GM23338 (cell line): ENCODE results near the gene ETNK1. TPM values are rescaled to one million over a fixed set of nuclear protein-coding genes. Genes with fewer than 3 reads are reported as not detected.
"Not testable (repeated sequence)": the region's sequence is repeated elsewhere in the genome, so short reads cannot be mapped to it uniquely, and the experiment has no call there.

Experiments used
- ATAC-seq: fragments of 200-7000 bp; cut with Tn5 transposase; 3 replicates; pipeline ENCODE4 v1.9.1; 2020
- DNase-seq: peaks from one replicate; pipeline ENCODE4 v3.0.0-alpha.2; 2015; ENCODE audit warnings: low spot score
- H2AFZ ChIP-seq: fragments of 200-600 bp; sonication (generic); 2 replicates; pipeline ENCODE4 v1.8.0; 2016; ENCODE audit warnings: antibody characterized with exemption, mild to moderate bottlenecking, moderate library complexity
- H3F3A ChIP-seq: fragments of 200-600 bp; sonication (generic); replicated peaks from 2 replicates; pipeline ENCODE4 v1.8.0; 2017; ENCODE audit warnings: antibody characterized with exemption, mixed run types, low read depth
- H3K27ac ChIP-seq: fragments of 200-600 bp; sonication (generic); 2 replicates; pipeline ENCODE4 v1.6.1; 2016; ENCODE audit warnings: low read depth
- H3K27me3 ChIP-seq: fragments of 200-600 bp; sonication (generic); 2 replicates; pipeline ENCODE4 v1.8.0; 2016; ENCODE audit warnings: mild to moderate bottlenecking, mixed run types, moderate library complexity; ENCODE audit not compliant: insufficient read depth
- H3K36me3 ChIP-seq: fragments of 200-600 bp; sonication (generic); 2 replicates; pipeline ENCODE4 v1.8.0; 2016; ENCODE audit warnings: mild to moderate bottlenecking; ENCODE audit not compliant: insufficient read depth
- H3K4me1 ChIP-seq: fragments of 200-600 bp; sonication (generic); 2 replicates; pipeline ENCODE4 v1.8.0; 2016; ENCODE audit warnings: mild to moderate bottlenecking, moderate library complexity; ENCODE audit not compliant: insufficient read depth
- H3K4me2 ChIP-seq: fragments of 200-600 bp; sonication (generic); 2 replicates; pipeline ENCODE4 v1.7.1; 2017; ENCODE audit warnings: mixed run types
- H3K4me3 ChIP-seq: fragments of 200-600 bp; sonication (generic); 2 replicates; pipeline ENCODE4 v1.6.1; 2016; ENCODE audit warnings: mixed run types
- H3K79me2 ChIP-seq: fragments of 200-600 bp; sonication (generic); replicated peaks from 2 replicates; pipeline ENCODE4 v1.8.0; 2017; ENCODE audit warnings: mild to moderate bottlenecking; ENCODE audit not compliant: insufficient read depth
- H3K9me2 ChIP-seq: fragments of 200-600 bp; sonication (generic); 2 replicates; pipeline ENCODE4 v1.8.0; 2017; ENCODE audit not compliant: insufficient read depth
- H4K20me1 ChIP-seq: fragments of 200-600 bp; sonication (generic); replicated peaks from 2 replicates; pipeline ENCODE4 v1.8.0; 2017; ENCODE audit warnings: mild to moderate bottlenecking; ENCODE audit not compliant: insufficient read depth
- H3K27ac Mint-ChIP-seq: 2 replicates; pipeline ENCODE4 v1.8.0; 2020; ENCODE audit warnings: inconsistent platforms, mild to moderate bottlenecking, moderate library complexity, mixed read lengths
- H3K27me3 Mint-ChIP-seq: 3 replicates; pipeline ENCODE4 v1.8.0; 2022; ENCODE audit warnings: low read depth, mild to moderate bottlenecking, moderate library complexity, mixed read lengths, inconsistent platforms; ENCODE audit not compliant: insufficient read depth, poor library complexity
- H3K36me3 Mint-ChIP-seq: 3 replicates; pipeline ENCODE4 v1.8.0; 2021; ENCODE audit warnings: low read depth, mild to moderate bottlenecking, inconsistent platforms, moderate library complexity, mixed read lengths
- H3K4me1 Mint-ChIP-seq: 3 replicates; pipeline ENCODE4 v1.8.0; 2020; ENCODE audit warnings: mild to moderate bottlenecking, inconsistent platforms, mixed read lengths
- H3K4me3 Mint-ChIP-seq: 3 replicates; pipeline ENCODE4 v1.8.0; 2021; ENCODE audit warnings: moderate library complexity, mild to moderate bottlenecking, inconsistent platforms, mixed read lengths
- H3K9me3 Mint-ChIP-seq: 3 replicates; pipeline ENCODE4 v1.8.0; 2020; ENCODE audit warnings: moderate library complexity, mild to moderate bottlenecking, inconsistent platforms, mixed read lengths
- CTCF ChIP-seq, 2 experiments: fragments of 200-600 bp in 1 of 2; sonication (generic) in 1 of 2; conservative IDR thresholded peaks; 2 replicates each; pipeline versions ENCODE4 v1.5.1 to v1.6.1; 2016 to 2017; ENCODE audit warnings: antibody characterized with exemption in 2 of 2, low read depth in 2 of 2, mild to moderate bottlenecking in 2 of 2, moderate library complexity in 1 of 2
- EZH2 ChIP-seq: fragments of 200-600 bp; sonication (generic); IDR thresholded peaks from one replicate; pipeline ENCODE4 v1.8.0; 2017; ENCODE audit warnings: antibody characterized with exemption, mild to moderate bottlenecking, low read depth; ENCODE audit not compliant: unreplicated experiment
- POLR2AphosphoS5 ChIP-seq: IDR thresholded peaks from 2 replicates; pipeline ENCODE4 v1.6.1; 2016; ENCODE audit warnings: antibody characterized with exemption, low read depth
- STAT1 ChIP-seq: IDR thresholded peaks from one replicate; pipeline ENCODE4 v1.6.1; 2016; ENCODE audit warnings: antibody characterized with exemption; ENCODE audit not compliant: unreplicated experiment
- ZNF331 ChIP-seq: fragments of 250-450 bp; sonication (Bioruptor Pico); IDR thresholded peaks from 2 replicates; pipeline ENCODE4 v1.5.0; 2020; ENCODE audit warnings: low read depth, mild to moderate bottlenecking, moderate library complexity
- polyA plus RNA-seq: library from polyadenylated mRNA; unstranded; fragments of >200 nt; fragmentation: Nextera tagmentation; extraction: Ambion mirVana; gene quantifications from 2 replicates; pipeline ENCODE4 v1.2.1, GENCODE V29; 2016
- total RNA-seq: library from RNA; depleted of rRNA; stranded (reverse); fragments of >200 nt; shearing (Covaris generic); gene quantifications from 2 replicates; pipeline ENCODE4 v1.2.3, GENCODE V29; 2014
- TF ChIP-seq, protein P1 (sequence below): IDR thresholded peaks from one replicate; pipeline ENCODE4 v1.6.1; 2018; ENCODE audit warnings: antibody characterized with exemption; ENCODE audit not compliant: unreplicated experiment
- TF ChIP-seq, protein P2 (sequence below): fragments of 250-450 bp; sonication (Bioruptor Pico); IDR thresholded peaks from 2 replicates; pipeline ENCODE4 v1.5.0; 2020; ENCODE audit warnings: mild to moderate bottlenecking, moderate library complexity

ETNK1 gene
- total and polyA plus RNA-seq, 2 experiments from 2014 or later: 41.9 to 101 TPM

GRCh38 chr12:22610131-22610530, 14.8 kb upstream of the ETNK1 start:
- peaks cover 32% of the 10 kb centered on the region for H3K9me3 Mint-ChIP-seq
- ATAC-seq (no peak), DNase-seq (no peak)
- no peaks in the 10 kb centered on the region; the same call in 2 of the 3 replicates for H3K4me1 Mint-ChIP-seq
- H3K27ac Mint-ChIP-seq: no peak overlapping the region
- Histone ChIP-seq H3K4me2 (no peak overlapping the region), H3K27me3 (no peaks in the 10 kb centered on the region), H3K4me3 (no peak overlapping the region), H2AFZ (no peak overlapping the region), H3F3A (no peaks in the 10 kb centered on the region), H3K9me2 (no peaks in the 10 kb centered on the region), H3K27ac (no peak overlapping the region), H3K79me2 (no peaks in the 10 kb centered on the region), H4K20me1 (no peaks in the 10 kb centered on the region), H3K4me1 (no peaks in the 10 kb centered on the region), H3K36me3 (0 out of 2 replicates have a peak, but pooled peaks cover 4% of the 10 kb centered on the region)
- no peaks in the 10 kb centered on the region for H3K27me3 Mint-ChIP-seq
- H3K4me3 Mint-ChIP-seq: no peak overlapping the region
- TF ChIP-seq POLR2AphosphoS5 (no peak), ZNF331 (CRISPR knock-in tag) (no peak), STAT1 (no peak), CTCF (conservative IDR thresholded peaks at IDR 0.05; ENCODE audit: low read depth in 2 of 2) (no peak), EZH2 (no peak)
- TF ChIP-seq, protein P1, sequence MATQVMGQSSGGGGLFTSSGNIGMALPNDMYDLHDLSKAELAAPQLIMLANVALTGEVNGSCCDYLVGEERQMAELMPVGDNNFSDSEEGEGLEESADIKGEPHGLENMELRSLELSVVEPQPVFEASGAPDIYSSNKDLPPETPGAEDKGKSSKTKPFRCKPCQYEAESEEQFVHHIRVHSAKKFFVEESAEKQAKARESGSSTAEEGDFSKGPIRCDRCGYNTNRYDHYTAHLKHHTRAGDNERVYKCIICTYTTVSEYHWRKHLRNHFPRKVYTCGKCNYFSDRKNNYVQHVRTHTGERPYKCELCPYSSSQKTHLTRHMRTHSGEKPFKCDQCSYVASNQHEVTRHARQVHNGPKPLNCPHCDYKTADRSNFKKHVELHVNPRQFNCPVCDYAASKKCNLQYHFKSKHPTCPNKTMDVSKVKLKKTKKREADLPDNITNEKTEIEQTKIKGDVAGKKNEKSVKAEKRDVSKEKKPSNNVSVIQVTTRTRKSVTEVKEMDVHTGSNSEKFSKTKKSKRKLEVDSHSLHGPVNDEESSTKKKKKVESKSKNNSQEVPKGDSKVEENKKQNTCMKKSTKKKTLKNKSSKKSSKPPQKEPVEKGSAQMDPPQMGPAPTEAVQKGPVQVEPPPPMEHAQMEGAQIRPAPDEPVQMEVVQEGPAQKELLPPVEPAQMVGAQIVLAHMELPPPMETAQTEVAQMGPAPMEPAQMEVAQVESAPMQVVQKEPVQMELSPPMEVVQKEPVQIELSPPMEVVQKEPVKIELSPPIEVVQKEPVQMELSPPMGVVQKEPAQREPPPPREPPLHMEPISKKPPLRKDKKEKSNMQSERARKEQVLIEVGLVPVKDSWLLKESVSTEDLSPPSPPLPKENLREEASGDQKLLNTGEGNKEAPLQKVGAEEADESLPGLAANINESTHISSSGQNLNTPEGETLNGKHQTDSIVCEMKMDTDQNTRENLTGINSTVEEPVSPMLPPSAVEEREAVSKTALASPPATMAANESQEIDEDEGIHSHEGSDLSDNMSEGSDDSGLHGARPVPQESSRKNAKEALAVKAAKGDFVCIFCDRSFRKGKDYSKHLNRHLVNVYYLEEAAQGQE: no peak
- TF ChIP-seq, protein P2, sequence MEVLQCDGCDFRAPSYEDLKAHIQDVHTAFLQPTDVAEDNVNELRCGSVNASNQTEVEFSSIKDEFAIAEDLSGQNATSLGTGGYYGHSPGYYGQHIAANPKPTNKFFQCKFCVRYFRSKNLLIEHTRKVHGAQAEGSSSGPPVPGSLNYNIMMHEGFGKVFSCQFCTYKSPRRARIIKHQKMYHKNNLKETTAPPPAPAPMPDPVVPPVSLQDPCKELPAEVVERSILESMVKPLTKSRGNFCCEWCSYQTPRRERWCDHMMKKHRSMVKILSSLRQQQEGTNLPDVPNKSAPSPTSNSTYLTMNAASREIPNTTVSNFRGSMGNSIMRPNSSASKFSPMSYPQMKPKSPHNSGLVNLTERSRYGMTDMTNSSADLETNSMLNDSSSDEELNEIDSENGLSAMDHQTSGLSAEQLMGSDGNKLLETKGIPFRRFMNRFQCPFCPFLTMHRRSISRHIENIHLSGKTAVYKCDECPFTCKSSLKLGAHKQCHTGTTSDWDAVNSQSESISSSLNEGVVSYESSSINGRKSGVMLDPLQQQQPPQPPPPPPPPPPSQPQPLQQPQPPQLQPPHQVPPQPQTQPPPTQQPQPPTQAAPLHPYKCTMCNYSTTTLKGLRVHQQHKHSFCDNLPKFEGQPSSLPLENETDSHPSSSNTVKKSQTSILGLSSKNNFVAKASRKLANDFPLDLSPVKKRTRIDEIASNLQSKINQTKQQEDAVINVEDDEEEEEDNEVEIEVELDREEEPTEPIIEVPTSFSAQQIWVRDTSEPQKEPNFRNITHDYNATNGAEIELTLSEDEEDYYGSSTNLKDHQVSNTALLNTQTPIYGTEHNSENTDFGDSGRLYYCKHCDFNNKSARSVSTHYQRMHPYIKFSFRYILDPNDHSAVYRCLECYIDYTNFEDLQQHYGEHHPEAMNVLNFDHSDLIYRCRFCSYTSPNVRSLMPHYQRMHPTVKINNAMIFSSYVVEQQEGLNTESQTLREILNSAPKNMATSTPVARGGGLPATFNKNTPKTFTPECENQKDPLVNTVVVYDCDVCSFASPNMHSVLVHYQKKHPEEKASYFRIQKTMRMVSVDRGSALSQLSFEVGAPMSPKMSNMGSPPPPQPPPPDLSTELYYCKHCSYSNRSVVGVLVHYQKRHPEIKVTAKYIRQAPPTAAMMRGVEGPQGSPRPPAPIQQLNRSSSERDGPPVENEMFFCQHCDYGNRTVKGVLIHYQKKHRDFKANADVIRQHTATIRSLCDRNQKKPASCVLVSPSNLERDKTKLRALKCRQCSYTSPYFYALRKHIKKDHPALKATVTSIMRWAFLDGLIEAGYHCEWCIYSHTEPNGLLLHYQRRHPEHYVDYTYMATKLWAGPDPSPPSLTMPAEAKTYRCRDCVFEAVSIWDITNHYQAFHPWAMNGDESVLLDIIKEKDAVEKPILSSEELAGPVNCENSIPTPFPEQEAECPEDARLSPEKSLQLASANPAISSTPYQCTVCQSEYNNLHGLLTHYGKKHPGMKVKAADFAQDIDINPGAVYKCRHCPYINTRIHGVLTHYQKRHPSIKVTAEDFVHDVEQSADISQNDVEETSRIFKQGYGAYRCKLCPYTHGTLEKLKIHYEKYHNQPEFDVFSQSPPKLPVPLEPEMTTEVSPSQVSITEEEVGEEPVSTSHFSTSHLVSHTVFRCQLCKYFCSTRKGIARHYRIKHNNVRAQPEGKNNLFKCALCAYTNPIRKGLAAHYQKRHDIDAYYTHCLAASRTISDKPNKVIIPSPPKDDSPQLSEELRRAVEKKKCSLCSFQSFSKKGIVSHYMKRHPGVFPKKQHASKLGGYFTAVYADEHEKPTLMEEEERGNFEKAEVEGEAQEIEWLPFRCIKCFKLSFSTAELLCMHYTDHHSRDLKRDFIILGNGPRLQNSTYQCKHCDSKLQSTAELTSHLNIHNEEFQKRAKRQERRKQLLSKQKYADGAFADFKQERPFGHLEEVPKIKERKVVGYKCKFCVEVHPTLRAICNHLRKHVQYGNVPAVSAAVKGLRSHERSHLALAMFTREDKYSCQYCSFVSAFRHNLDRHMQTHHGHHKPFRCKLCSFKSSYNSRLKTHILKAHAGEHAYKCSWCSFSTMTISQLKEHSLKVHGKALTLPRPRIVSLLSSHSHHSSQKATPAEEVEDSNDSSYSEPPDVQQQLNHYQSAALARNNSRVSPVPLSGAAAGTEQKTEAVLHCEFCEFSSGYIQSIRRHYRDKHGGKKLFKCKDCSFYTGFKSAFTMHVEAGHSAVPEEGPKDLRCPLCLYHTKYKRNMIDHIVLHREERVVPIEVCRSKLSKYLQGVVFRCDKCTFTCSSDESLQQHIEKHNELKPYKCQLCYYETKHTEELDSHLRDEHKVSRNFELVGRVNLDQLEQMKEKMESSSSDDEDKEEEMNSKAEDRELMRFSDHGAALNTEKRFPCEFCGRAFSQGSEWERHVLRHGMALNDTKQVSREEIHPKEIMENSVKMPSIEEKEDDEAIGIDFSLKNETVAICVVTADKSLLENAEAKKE (CRISPR knock-in tag): no peak
- peaks cover 27% of the 10 kb centered on the region for H3K36me3 Mint-ChIP-seq

- Mint-ChIP-seq H3K36me3 (peaks cover 47% of the 10 kb centered on the region), H3K9me3 (peaks cover 59% of the 10 kb centered on the region)
- peaks cover 11% of the 10 kb centered on the region for H3K36me3 ChIP-seq
- not testable (repeated sequence) for H3K27me3 ChIP-seq, H3K27me3 Mint-ChIP-seq, H3K4me2 ChIP-seq, H3K9me2 ChIP-seq, ATAC-seq, H3F3A ChIP-seq, H3K4me1 Mint-ChIP-seq, DNase-seq, H2AFZ ChIP-seq, H3K79me2 ChIP-seq, H3K4me3 Mint-ChIP-seq, H3K4me1 ChIP-seq, H4K20me1 ChIP-seq, H3K4me3 ChIP-seq, H3K27ac ChIP-seq, H3K27ac Mint-ChIP-seq
Measured at GRCh38 chr12:22612822-22613221, 12.1 kb upstream of the ETNK1 start.
